Amniotic epithelial cell (primary cell): ENCODE results near the gene PCED1B.
"Not testable (repeated sequence)": the region's sequence is repeated elsewhere in the genome, so short reads cannot be mapped to it uniquely, and the experiment has no call there.

Experiments used
- DNase-seq: peaks from one replicate; pipeline ENCODE4 v3.0.0-alpha.2; 2010; ENCODE audit warnings: low read depth

The PCED1B gene

GRCh38 chr12:47079468-47079980 lies at the start of gene PCED1B, which contains the start of gene AMIGO2:
Gene PCED1B, plus strand, starts transcription at chr12:47079621. Its CDS starts 155,443 bp downstream, at chr12:47235064.
Gene AMIGO2, minus strand, starts transcription at chr12:47079959. Its CDS starts 957 bp downstream, at chr12:47079002.
- DNase-seq: peak; percentile 72

GRCh38 chr12:47029903-47030302 lies 49.5 kb upstream of the PCED1B start:
- no peak for DNase-seq

- peak; percentile 78 for DNase-seq
Measured at GRCh38 chr12:47032644-47033043, 46.8 kb upstream of the PCED1B start.

GRCh38 chr12:47033081-47033480 lies 46.3 kb upstream of the PCED1B start:
- peak; percentile 73 for DNase-seq

GRCh38 chr12:47033789-47034555 lies 45.4 kb upstream of the PCED1B start:
- DNase-seq: peak; percentile 80

GRCh38 chr12:47034661-47035060 lies 44.8 kb upstream of the PCED1B start:
- DNase-seq: peak; percentile 86

GRCh38 chr12:47035484-47035883 lies 43.9 kb upstream of the PCED1B start:
- DNase-seq: no peak

- peak; percentile 70 for DNase-seq
Measured at GRCh38 chr12:47038270-47038748, 41.1 kb upstream of the PCED1B start.

GRCh38 chr12:47039079-47039478 lies 40.3 kb upstream of the PCED1B start:
- no peak for DNase-seq

GRCh38 chr12:47039756-47040155 lies 39.7 kb upstream of the PCED1B start:
- no peak for DNase-seq

GRCh38 chr12:47041327-47041726 lies 38.1 kb upstream of the PCED1B start:
- no peak for DNase-seq

GRCh38 chr12:47048541-47048940 lies 30.9 kb upstream of the PCED1B start:
- no peak for DNase-seq

- DNase-seq: not testable (repeated sequence)
Measured at GRCh38 chr12:47051291-47051690, 28.1 kb upstream of the PCED1B start.

- no peak for DNase-seq
Measured at GRCh38 chr12:47052274-47052673, 27.1 kb upstream of the PCED1B start.

GRCh38 chr12:47053961-47054360 lies 25.5 kb upstream of the PCED1B start:
- peak; percentile 98 for DNase-seq

- no peak for DNase-seq
Measured at GRCh38 chr12:47054659-47055058, 24.8 kb upstream of the PCED1B start.

GRCh38 chr12:47055856-47056255 lies 23.6 kb upstream of the PCED1B start:
- DNase-seq: peak; percentile 86

- not testable (repeated sequence) for DNase-seq
Measured at GRCh38 chr12:47056944-47057343, 22.5 kb upstream of the PCED1B start.

- not testable (repeated sequence) for DNase-seq
Measured at GRCh38 chr12:47058640-47059039, 20.8 kb upstream of the PCED1B start.

- no peak for DNase-seq
Measured at GRCh38 chr12:47065546-47065945, 13.9 kb upstream of the PCED1B start.

GRCh38 chr12:47066278-47067025 lies 13.0 kb upstream of the PCED1B start:
- peak; percentile 84 for DNase-seq

- no peak for DNase-seq
Measured at GRCh38 chr12:47067176-47067575, 12.2 kb upstream of the PCED1B start.
